GM11168 (cell line): ENCODE data around the gene CAVIN1.
"Not testable (repeated sequence)": the region's sequence is repeated elsewhere in the genome, so short reads cannot be mapped to it uniquely, and the experiment has no call there.

Experiments
- in situ Hi-C: fragments of 300-500 bp; cut with MboI; formaldehyde crosslinking; loops from one replicate; pipeline ENCODE4 v1.12.0; 2022; ENCODE audit warnings: low sequenced_read_pairs; ENCODE audit not compliant: unreplicated experiment

The CAVIN1 gene

DNA sequence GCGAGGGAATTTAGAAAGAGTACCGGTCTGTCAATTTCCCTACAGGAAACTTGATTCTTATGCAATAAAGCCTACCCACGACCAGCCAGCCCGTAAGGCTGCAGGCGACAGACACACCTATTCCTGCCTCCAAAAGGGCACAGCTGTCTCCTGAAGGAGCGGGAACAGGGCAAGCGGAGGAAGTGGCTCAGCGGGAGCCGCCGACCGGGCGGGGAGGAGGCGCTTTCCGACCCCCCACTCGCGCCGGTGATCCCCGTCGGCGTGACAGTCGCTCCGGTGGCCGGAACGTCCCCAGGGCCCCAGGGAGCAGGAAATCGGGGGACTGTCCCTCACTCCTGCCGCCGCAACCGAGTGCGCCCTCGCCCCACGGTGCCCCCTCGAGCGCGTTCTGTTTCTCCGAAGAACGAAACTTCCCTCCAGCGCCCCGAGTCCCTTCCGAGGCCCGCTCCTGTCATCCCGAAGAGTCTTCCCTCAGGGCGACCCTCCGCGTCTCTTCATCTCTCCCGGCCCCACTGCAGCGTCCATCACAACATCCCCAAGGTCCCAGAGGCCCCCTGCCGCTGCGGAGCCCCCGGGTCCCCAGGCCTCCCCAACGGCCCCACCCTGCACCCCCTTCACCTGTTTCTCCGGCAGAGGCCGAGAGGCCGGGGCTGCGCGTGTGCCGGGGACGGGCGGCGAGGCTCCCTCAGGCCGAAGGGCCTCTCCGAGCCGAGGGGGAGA lies 35.2 kb downstream of the CAVIN1 start:
- in situ Hi-C loops, result loop anchor here (5.0 kb wide), 1 partner anchor 51 kb away; no protein-coding TSS in a partner anchor

- in situ Hi-C loops, result loop anchor here (5.0 kb wide), 1 partner anchor 50 kb away; no protein-coding TSS in a partner anchor
Measured at GRCh38 chr17:42386777-42387657, 36.0 kb downstream of the CAVIN1 start.

DNA sequence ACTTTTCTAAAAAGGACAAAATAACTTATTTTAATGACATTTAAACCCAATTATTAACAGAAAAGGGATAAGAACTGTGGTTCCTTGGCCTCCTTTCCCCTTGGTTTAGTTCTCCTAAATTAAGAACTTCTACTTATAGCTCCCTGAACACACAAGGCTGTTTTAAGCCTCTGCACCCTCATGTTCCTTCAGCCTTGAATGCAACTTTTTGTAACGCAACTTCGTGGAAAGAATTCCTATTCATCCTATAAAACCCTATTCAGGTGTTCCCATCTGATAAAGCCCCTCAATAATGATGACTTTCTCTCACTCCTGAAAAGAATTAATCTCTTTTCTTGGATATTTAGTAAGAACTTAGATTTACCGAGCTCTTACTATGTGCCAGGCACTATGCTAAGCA lies 41.2 kb downstream of the CAVIN1 start:
- in situ Hi-C loops, result no loop called here

DNA sequence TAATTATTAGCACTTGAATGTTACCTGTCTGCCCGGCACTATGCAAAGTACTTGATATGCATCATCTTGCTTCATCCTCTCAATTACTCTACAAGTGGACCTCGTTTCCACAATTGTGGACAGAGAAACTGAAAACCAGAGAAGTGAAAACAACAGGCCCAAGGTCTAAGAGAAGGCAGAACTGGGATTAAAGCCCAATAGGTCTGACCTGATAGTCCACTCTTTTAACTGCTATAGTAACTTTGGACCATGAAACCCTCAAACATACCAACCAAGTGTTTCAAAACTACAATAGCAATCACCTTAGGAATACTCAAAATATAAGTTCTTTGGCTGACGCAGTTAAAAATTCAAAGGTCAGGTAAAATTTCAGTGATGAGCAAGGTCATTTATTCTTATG lies 42.1 kb downstream of the CAVIN1 start:
- in situ Hi-C loops, result no loop called here

GRCh38 chr17:42378959-42379594 lies 44.0 kb downstream of the CAVIN1 start:
- in situ Hi-C loops, result no loop called here

GRCh38 chr17:42378359-42378958 lies 44.6 kb downstream of the CAVIN1 start:
- in situ Hi-C loops, result no loop called here

DNA sequence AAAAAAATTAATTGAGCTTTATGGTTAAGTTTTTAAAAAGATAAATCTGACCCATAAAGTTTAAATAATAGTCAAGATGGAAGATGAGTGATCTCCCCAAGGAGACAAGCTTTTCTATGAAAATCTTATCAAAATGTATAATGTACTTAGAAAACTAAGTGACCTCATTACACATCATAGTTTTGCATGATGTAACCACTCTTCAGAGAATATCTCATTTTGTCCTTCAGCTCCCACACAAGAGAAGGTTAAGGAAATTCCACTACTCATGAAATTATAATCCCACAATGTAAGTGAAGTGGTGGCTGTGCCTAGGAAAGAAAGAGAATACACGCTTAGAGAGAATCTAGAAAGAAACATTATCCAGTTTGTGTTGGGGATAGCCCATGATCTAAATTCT lies 49.2 kb downstream of the CAVIN1 start:
- in situ Hi-C loops, result no loop called here

- in situ Hi-C loops, result no loop called here
Measured at GRCh38 chr17:42372142-42372541, 50.9 kb downstream of the CAVIN1 start.

- in situ Hi-C loops, result not testable (repeated sequence)
Measured at GRCh38 chr17:42368797-42369561, 54.1 kb downstream of the CAVIN1 start.

DNA sequence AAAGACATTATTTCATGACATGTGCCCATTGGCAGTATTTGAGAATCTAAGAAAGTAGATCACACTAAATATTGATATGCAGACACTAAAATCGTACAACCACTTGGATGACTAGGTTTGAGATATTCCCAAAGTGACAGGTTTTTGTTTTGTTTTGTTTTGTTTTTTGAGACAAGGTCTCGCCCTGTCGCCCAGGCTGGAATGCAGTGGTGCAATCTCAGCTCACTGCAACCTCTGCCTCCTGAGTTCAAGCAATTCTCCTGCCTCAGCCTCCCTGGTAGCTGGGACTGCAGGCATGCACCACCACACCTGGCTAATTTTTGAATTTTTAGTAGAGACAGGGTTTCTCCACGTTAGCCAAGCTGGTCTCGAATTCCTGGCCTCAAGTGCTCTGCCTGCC lies 54.7 kb downstream of the CAVIN1 start:
- in situ Hi-C loops, result not testable (repeated sequence)

GRCh38 chr17:42366176-42367023 lies 56.7 kb downstream of the CAVIN1 start:
- in situ Hi-C loops, result not testable (repeated sequence)

DNA sequence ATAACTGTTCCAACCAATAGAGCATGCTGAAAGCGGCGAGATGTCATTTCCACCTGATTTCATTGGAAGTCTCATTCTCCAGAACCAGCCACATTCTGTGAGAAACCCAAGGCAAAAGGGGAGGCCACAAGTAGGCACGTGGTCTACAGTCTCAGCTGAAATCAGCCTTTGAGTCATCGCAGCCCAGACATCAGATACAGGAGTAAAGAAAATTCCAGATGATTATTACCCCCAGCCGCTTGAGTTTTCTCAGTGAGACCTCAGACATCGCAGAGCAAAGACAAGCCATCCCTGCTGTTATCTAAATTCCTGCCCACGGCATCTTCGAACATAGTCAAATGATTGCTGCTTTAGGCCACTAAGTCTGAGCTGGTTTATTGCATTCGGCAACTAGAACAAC lies 57.9 kb downstream of the CAVIN1 start:
- in situ Hi-C loops, result no loop called here

GRCh38 chr17:42363767-42364585 lies 59.1 kb downstream of the CAVIN1 start:
- in situ Hi-C loops, result no loop called here

DNA sequence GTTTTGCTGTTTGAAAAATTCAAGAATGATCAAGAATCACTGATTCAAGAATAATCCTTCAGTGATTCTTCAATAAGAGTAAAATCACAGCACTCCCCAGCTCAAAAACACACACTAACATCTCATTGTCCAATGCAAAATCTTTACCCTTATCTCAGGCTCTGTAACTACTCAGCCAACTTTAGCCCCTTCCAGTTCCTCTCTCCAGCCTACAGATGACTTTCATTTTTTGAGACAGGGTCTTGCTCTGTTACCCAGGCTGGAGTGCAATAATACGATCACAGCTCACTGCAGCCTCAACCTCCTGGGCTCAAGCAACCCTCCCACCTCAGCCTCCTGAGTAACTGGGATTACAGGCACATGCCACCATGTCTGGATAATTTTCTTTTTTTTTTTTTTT lies 59.8 kb downstream of the CAVIN1 start:
- in situ Hi-C loops, result no loop called here

- in situ Hi-C loops, result no loop called here
Measured at GRCh38 chr17:42362245-42362961, 60.7 kb downstream of the CAVIN1 start.

DNA sequence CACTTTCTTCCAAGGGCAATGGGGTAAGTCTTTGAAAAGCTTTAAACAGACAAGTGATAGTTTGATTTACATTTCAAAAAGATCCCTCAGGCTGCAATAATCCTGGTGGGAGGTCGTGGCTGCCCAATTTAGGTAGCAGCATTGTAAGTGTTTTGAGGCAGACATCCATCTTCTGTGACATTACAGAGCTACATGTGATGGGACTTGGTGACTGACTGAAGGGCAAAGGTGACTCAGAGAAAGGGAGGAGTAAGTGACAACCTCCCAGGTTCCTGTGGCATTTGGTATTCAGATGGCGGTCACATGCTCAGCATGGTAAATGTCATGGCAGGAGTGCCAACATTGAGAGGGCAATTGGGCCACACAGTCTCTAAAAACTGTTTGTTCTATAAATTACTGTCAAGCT lies 61.3 kb downstream of the CAVIN1 start:
- in situ Hi-C loops, result no loop called here

- in situ Hi-C loops, result not testable (repeated sequence)
Measured at GRCh38 chr17:42360388-42360787, 62.7 kb downstream of the CAVIN1 start.
